Measurements from ENCODE around the gene TNFAIP8L3.
"Not testable (repeated sequence)": the region's sequence is repeated elsewhere in the genome, so short reads cannot be mapped to it uniquely, and the experiment has no call there.

TNFAIP8L3 gene

GRCh38 chr15:51126842-51127241 lies 32.1 kb upstream of the TNFAIP8L3 start:
- TF ChIP-seq ARNTL (CRISPR knock-in tag; IDR thresholded peaks at IDR 0.05; ENCODE audit: borderline replicate concordance, low read depth) = no peak
- no peak for TF ChIP-seq GLIS3 (CRISPR knock-in tag; IDR thresholded peaks at IDR 0.05)
- no peak for TF ChIP-seq TOX (CRISPR knock-in tag; IDR thresholded peaks at IDR 0.05; ENCODE audit: borderline replicate concordance)
- TF ChIP-seq PATZ1 (CRISPR knock-in tag; IDR thresholded peaks at IDR 0.05; ENCODE audit: borderline replicate concordance) = no peak
- TF ChIP-seq ISL1 (CRISPR knock-in tag; IDR thresholded peaks at IDR 0.05) = no peak
- no peak for TF ChIP-seq ZNF565 (CRISPR knock-in tag; conservative IDR thresholded peaks at IDR 0.05; ENCODE audit: low read depth)
- no peak for TF ChIP-seq CSDC2 (CRISPR knock-in tag; IDR thresholded peaks at IDR 0.05)
- TF ChIP-seq ESRRG (CRISPR knock-in tag; IDR thresholded peaks at IDR 0.05) = no peak
- no peak for TF ChIP-seq SNAI2 (CRISPR knock-in tag; IDR thresholded peaks at IDR 0.05)
- no peak for ATAC-seq

- ATAC-seq = not testable (repeated sequence)
Measured at GRCh38 chr15:51123002-51123401, 28.3 kb upstream of the TNFAIP8L3 start.

GRCh38 chr15:51121631-51122225 lies 27.0 kb upstream of the TNFAIP8L3 start:
- no peak for ATAC-seq
- TF ChIP-seq ZNF565 (CRISPR knock-in tag; conservative IDR thresholded peaks at IDR 0.05; ENCODE audit: low read depth) (no peak), CSDC2 (CRISPR knock-in tag; IDR thresholded peaks at IDR 0.05) (no peak), ARNTL (CRISPR knock-in tag; IDR thresholded peaks at IDR 0.05; ENCODE audit: borderline replicate concordance, low read depth) (no peak), ZC3H10 (CRISPR knock-in tag; IDR thresholded peaks at IDR 0.05) (no peak), ZFP30 (CRISPR knock-in tag; IDR thresholded peaks at IDR 0.05) (no peak), TSHZ2 (CRISPR knock-in tag; IDR thresholded peaks at IDR 0.05) (no peak), SNAI2 (CRISPR knock-in tag; IDR thresholded peaks at IDR 0.05) (no peak), OSR1 (CRISPR knock-in tag; IDR thresholded peaks at IDR 0.05) (no peak), RARB (CRISPR knock-in tag; IDR thresholded peaks at IDR 0.05) (no peak), ISL1 (CRISPR knock-in tag; IDR thresholded peaks at IDR 0.05) (no peak), TOX (CRISPR knock-in tag; IDR thresholded peaks at IDR 0.05; ENCODE audit: borderline replicate concordance) (no peak), PPARA (CRISPR knock-in tag; IDR thresholded peaks at IDR 0.05; ENCODE audit: borderline replicate concordance) (no peak), CSRNP3 (CRISPR knock-in tag; IDR thresholded peaks at IDR 0.05) (no peak), POU6F1 (CRISPR knock-in tag; IDR thresholded peaks at IDR 0.05; ENCODE audit: borderline replicate concordance, low read depth) (no peak), PATZ1 (CRISPR knock-in tag; IDR thresholded peaks at IDR 0.05; ENCODE audit: borderline replicate concordance) (no peak), ZFP3 (CRISPR knock-in tag; IDR thresholded peaks at IDR 0.05) (no peak)

Data from SK-N-SH treated with all-trans-retinoic acid at 6 μM for 48 hours (cell line).